Renal pelvis (tissue), 4 donors: ENCODE data around the gene UNK. TPM values are rescaled to one million over a fixed set of nuclear protein-coding genes. Genes with fewer than 3 reads are reported as not detected.
"Not testable (repeated sequence)": the region's sequence is repeated elsewhere in the genome, so short reads cannot be mapped to it uniquely, and the experiment has no call there.

Experiments used
- DNase-seq: peaks from one replicate; pipeline ENCODE4 v3.0.0-alpha.2; 2013
- polyA plus RNA-seq, 3 donors: library from polyadenylated mRNA; unstranded; fragments of 120-200 nt; gene quantifications; one replicate each; pipeline ENCODE4 v1.2.1, GENCODE V29; 2013; ENCODE audit not compliant: insufficient read length in 3 of 3

Gene UNK
- polyA plus RNA-seq, 3 donors, result 42.3 to 55.1 (median 46.7) TPM

- no peak for DNase-seq
Measured at GRCh38 chr17:75771334-75772281, 13.0 kb upstream of the UNK start.

GRCh38 chr17:75773121-75773807 is 11.3 kb upstream of the UNK start:
- DNase-seq, result no peak

GRCh38 chr17:75773808-75774470 is 10.7 kb upstream of the UNK start:
- DNase-seq, result no peak

- no peak for DNase-seq
Measured at GRCh38 chr17:75774471-75774990, 10.1 kb upstream of the UNK start.

- peak; percentile 65 for DNase-seq
Measured at GRCh38 chr17:75774991-75775668, 9.5 kb upstream of the UNK start.

GRCh38 chr17:75776386-75777295 is 8.0 kb upstream of the UNK start:
- no peak for DNase-seq

DNA sequence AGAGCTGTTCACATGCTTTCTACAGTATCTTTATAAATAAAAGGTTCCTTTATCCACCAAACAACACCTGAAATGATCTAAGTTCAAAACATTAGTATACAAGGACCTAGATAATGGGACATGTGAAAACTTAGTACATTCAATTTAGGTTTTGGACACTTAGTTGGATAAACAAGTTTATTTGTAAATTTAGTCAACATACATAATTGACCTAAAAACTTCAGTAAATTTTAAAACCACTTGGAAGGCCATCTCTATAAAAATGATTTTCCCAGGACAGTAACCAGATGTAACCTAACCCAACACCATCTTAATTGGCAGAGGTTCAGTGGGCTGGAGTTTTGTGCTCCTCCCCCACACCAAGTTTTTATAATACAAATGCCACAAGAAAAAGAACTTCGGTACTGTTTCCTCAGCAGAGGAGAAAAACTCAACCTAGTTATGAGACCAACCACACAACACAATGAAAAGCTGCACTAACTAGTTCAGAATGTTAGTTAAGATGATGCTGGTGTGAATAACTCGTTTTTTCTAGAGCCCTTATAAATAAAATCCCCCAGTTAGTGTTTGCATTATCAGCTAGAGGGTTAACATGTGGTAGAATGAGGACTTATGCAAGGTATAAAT is 7.2 kb upstream of the UNK start:
- no peak for DNase-seq

DNA sequence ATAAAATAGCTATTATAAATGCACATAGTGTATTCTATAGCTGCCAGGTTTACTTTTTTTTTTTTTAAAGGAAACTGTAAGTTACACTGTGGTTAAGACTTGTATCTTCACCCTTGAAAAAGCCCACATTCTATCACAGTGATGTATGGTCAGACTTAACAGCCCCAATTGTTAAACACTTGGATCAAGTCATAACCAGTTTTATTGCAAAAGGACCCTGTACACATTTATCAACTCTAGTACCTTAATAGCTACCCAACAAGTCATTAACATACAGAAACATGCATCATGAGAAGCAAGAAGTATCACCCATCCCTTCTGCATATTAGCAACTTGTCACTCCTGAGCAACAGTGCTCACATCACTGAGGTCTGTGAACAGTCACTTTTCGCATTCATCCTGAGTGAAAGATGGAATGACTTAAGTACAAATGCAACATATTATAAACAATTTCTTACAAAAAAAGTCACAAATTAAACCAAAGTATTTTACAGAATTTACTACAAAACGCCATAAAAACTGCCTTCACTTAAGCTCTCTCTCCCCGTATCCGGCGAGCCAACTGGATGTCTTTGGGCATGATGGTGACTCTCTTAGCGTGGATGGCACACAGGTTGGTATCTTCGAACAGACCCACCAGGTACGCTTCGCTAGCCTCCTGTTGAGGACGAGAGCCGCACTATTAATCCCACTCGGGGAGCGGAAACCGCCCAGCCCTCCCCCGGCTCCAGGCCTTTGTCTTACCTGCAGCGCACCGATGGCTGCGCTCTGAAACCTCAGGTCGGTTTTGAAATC is 6.3 kb upstream of the UNK start:
- not testable (repeated sequence) for DNase-seq

GRCh38 chr17:75778861-75779249 is 5.8 kb upstream of the UNK start:
- no peak for DNase-seq

DNA sequence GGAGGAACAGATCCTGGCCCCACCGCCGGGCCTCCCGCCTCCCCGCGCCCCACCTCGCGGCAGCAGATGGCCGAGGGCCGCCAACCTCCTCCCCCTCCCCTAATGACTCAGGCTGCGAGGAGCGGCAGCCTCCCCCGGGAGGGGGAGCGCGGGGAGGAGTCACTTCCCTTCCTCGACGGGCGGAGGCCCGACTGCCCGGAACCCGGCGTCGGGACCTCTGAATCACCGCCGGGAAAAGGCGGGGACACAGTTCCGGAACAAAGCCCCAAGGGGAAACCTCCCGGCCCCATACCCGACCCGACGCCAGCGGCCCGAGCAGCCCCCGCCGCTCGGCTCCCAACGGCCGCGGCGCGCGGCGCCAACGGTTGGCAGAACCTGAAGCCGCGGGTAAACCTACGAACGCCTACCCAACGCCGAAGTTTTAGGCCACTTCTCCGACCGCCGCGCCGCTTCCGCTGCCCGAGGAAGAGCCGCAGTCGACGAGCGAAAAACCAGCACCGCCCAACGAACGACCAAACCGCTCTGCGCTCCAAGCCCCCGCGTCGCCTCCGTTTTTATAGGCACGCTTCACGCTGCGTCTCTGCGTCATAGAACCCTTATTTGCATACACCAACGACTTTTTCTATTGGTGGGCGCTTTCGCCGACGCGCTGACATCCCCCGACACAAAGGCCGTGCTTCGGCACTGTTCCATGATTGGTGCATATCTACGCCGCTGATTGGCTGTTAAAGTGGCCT is 5.2 kb upstream of the UNK start:
- peak; percentile 100 for DNase-seq

- DNase-seq, result no peak
Measured at GRCh38 chr17:75779987-75780889, 4.4 kb upstream of the UNK start.

DNA sequence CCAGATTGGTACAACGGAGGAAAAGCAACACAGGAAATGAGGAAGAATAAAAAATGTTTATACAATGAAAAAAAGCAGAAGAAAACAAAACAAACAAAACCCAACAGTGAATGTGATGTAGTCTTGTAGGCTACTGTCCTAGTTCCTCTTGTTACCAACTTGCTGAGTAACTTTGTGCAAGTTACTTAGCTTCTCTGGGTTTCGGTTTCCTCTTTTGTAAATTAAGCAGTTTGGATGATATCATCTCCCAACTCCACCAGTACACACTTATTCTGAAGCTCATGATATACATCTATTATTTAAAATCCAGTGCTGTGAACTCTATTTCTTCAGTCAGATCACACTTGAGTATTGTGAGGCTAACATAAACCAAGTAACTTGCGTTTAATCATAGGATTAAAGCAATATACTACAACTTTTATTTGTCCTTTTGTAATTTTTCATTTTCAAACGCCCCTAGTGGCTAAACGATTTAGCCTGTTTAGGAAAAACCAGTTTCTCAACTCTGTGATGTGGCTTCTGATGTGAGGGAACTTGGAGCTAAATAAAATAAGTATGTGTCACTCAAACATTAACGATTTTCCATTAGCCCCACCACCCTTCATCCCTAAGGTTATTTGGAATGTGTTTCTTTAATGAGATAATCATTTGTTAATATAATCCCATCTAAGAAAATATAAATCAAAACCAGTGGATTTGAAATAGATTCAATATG is 1.4 kb upstream of the UNK start:
- DNase-seq, result peak; percentile 80

DNA sequence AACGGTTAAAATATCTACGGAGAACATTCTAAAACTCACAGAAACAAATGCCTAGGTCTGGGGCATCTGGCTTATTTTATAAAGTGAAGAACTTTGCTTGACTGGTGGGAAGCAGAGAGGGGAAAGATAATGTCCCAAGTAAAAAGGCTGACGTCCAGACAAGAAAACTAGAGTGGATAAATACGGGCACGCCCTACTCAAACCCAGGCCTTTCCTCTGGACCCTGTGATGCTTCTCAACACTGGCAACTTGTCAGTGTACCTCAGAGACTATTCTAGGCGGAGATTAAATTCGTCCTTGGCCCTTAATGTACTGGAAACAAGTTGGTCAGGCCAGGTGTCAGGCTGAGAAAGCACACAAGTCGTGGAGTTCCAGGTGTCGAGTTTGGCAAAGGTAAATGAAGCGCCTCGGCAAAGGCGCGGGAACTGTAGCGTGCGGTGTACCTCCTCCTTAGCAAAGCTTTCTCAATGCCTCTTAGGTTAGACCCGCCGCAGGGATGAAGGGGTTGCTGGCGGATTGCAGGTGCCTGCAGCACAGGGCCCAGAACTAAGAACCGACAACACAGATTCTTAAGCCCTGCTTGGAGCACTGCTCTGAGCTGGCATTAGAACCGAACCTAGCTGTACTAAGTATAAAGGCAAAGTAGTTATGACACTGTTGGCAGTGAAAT is 668 bp upstream of the UNK start:
- no peak for DNase-seq

DNA sequence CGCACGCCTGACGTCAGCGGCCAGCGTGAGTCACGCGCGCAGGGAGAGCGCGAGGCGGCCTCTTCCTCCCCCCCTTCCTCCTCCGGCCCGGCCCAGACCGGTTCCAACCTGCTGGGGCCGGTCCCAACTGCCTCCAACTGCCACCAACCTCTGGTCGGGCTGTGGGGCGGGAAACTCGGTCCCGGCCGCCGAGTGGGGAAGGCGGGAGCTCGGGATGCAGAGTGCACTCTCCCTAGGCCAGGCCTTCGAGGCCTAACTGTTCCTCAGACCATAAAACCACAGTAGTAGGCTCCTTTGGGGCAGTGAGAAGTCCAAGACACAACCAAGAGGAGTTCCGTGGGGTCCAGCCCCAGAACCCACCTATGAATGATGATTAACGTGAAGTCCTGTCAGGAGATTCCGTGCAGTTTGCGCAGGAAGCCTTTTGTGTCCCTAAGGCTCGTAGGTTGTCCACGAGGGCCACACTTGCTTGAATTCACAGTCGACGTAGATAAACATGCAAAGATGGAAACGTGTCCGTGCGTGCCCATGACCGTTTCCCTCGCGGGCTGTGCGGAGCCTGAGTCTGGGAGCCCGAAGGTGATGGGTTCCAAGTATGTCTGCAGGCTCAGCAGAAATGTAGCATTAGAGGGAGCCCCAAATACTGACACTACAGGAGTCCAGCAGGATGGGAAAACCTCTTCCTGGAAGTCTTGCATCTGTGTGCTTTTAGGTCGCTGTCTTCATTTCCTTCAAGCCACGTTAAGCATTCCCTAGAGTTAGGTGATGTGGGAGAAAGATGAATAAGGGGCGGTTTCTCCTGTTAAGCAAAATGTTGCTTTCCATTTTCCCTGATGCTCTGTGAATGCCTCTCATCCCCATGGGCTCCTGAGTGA is 647 bp downstream of the UNK start:
- peak; percentile 92 for DNase-seq

DNA sequence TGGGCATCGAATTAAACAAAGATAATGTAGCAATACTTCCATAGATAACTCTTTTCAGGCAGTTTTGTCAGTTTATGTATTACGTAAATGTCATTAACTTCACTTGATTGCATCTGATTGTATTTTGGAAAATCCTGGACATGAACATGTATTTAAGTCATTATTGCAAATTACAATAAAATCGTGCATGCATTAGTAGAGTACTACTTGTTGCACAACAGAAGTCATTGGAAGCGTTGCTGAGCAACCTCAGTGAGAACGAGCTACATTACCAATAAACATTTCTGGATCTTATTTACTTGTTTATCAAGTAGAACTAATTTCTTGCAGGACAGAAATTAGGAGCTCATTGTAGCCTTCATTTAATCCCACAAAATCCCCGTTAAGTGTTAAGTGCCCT is 6.6 kb downstream of the UNK start:
- DNase-seq, result no peak
